ENCODE results near the gene FREM2. TPM values are rescaled to one million over a fixed set of nuclear protein-coding genes. Genes with fewer than 3 reads are reported as not detected.

Gene FREM2
- polyA plus RNA-seq, 1 experiment, result not detected

GRCh38 chr13:38814331-38814730 is 127.5 kb downstream of the FREM2 start:
- ChIA-PET POLR2A (no interaction called here), CTCF (no interaction called here)
- Histone ChIP-seq H3K27me3 (ENCODE audit: control insufficient read depth, insufficient read depth, low read length) (no peaks in the 10 kb centered on the region), H3K4me3 (ENCODE audit: low read depth, low read length) (no peak overlapping the region), H3K36me3 (ENCODE audit: control insufficient read depth, insufficient read depth, low read length) (no peaks in the 10 kb centered on the region)
- no peak for DNase-seq (ENCODE audit: low read depth)
- TF ChIP-seq, protein P1, sequence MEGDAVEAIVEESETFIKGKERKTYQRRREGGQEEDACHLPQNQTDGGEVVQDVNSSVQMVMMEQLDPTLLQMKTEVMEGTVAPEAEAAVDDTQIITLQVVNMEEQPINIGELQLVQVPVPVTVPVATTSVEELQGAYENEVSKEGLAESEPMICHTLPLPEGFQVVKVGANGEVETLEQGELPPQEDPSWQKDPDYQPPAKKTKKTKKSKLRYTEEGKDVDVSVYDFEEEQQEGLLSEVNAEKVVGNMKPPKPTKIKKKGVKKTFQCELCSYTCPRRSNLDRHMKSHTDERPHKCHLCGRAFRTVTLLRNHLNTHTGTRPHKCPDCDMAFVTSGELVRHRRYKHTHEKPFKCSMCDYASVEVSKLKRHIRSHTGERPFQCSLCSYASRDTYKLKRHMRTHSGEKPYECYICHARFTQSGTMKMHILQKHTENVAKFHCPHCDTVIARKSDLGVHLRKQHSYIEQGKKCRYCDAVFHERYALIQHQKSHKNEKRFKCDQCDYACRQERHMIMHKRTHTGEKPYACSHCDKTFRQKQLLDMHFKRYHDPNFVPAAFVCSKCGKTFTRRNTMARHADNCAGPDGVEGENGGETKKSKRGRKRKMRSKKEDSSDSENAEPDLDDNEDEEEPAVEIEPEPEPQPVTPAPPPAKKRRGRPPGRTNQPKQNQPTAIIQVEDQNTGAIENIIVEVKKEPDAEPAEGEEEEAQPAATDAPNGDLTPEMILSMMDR (IDR thresholded peaks at IDR 0.05; ENCODE audit: insufficient read depth, low read depth, low read length), result no peak

DNA sequence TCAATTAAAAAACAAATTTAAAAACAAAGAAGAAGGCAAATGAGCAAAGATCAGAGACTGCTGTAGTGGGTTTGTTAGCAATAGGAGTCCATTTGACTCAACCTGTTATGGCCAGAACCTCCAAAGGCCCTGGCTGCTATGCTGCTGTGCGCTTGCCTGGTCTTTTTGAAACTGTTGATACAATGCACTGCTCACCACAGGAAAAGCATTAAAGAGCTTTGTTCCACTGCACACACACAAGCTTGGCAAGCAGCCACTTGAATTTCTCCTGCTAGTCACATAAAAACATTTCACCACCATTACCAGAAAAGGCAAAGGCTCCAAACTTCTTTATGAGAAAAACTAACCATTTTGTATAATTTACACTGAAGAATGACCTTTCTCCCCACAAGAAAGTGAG is 132.2 kb downstream of the FREM2 start:
- ChIA-PET CTCF (no interaction called here), POLR2A (no interaction called here)
- H3K36me3 ChIP-seq (ENCODE audit: control insufficient read depth, insufficient read depth, low read length), result no peaks in the 10 kb centered on the region

DNA sequence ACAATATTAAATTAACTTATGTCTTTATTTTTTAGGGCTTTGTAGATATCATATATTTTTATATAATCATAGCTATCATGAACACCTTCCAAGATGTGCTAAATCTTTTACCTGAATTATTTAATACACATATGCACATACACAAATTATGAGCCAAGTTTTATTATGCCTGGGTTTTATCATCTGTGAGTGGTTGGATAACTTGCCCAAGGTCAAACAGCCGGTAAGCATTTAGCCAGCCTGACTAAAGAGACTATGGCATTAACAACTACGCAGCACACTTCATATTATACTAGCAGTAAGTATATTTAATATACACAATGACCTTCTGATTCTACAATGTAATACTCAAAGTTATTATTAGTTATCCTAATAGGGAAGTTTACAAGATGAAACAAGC is 132.7 kb downstream of the FREM2 start:
- ChIA-PET POLR2A (no interaction called here), CTCF (no interaction called here)

More for the DNA sequence above, 132.2 kb downstream of the FREM2 start:
- DNase-seq (ENCODE audit: low read depth), result no peak
- TF ChIP-seq, protein P1 (IDR thresholded peaks at IDR 0.05; ENCODE audit: insufficient read depth, low read depth, low read length), result no peak
- H3K27me3 ChIP-seq (ENCODE audit: control insufficient read depth, insufficient read depth, low read length), result no peaks in the 10 kb centered on the region; the same call in 1 of the 2 replicates
- H3K4me3 ChIP-seq (ENCODE audit: low read depth, low read length), result no peak overlapping the region

GRCh38 chr13:38821770-38822551 is 135.1 kb downstream of the FREM2 start:
- Histone ChIP-seq H3K36me3 (ENCODE audit: control insufficient read depth, insufficient read depth, low read length) (no peaks in the 10 kb centered on the region), H3K4me3 (ENCODE audit: low read depth, low read length) (no peak overlapping the region), H3K27me3 (ENCODE audit: control insufficient read depth, insufficient read depth, low read length) (no peaks in the 10 kb centered on the region; the same call in 1 of the 2 replicates)
- POLR2A ChIA-PET, result no interaction called here
- DNase-seq (ENCODE audit: low read depth), result no peak
- TF ChIP-seq, protein P1 (IDR thresholded peaks at IDR 0.05; ENCODE audit: insufficient read depth, low read depth, low read length), result no peak
- CTCF ChIA-PET, result no interaction called here

More for the DNA sequence above, 132.7 kb downstream of the FREM2 start:
- Histone ChIP-seq H3K27me3 (ENCODE audit: control insufficient read depth, insufficient read depth, low read length) (no peaks in the 10 kb centered on the region; the same call in 1 of the 2 replicates), H3K36me3 (ENCODE audit: control insufficient read depth, insufficient read depth, low read length) (no peaks in the 10 kb centered on the region), H3K4me3 (ENCODE audit: low read depth, low read length) (no peak overlapping the region)
- no peak for DNase-seq (ENCODE audit: low read depth)
- TF ChIP-seq, protein P1 (IDR thresholded peaks at IDR 0.05; ENCODE audit: insufficient read depth, low read depth, low read length), result no peak

DNA sequence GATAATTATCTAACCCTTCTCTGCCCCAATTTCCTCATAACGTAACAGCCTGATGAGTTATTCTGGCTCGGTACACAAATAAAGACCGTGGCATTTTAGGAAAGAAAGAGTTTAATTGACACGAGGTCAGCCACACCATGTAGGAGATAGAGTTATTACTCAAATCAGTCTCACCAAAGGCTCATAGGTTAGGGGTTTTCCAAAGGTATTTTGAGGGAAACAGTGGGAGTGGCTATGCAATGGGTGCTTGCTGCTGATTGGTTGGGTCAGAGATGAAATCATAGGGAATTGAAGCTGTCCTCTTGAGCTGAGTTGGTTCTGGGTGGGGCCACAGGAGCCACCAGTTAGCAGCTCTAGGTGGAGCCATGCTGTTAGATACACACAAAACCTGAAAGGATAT is 137.5 kb downstream of the FREM2 start:
- POLR2A ChIA-PET, result no interaction called here
- H3K36me3 ChIP-seq (ENCODE audit: control insufficient read depth, insufficient read depth, low read length), result no peaks in the 10 kb centered on the region
- no peak overlapping the region for H3K4me3 ChIP-seq (ENCODE audit: low read depth, low read length)
- TF ChIP-seq, protein P1 (IDR thresholded peaks at IDR 0.05; ENCODE audit: insufficient read depth, low read depth, low read length), result no peak
- no peak for DNase-seq (ENCODE audit: low read depth)
- CTCF ChIA-PET, result interaction anchor here (0.9 kb wide), 1 partner anchor 29 kb away, joined by 3 read pairs; no protein-coding TSS in a partner anchor
- no peaks in the 10 kb centered on the region; the same call in 1 of the 2 replicates for H3K27me3 ChIP-seq (ENCODE audit: control insufficient read depth, insufficient read depth, low read length)

Measured in BJ (cell line).